GM18526 (cell line): ENCODE data around the gene CCNY.

Experiments
- POLR2A ChIP-seq: IDR thresholded peaks from 3 replicates; pipeline ENCODE4 v1.6.1; 2011; ENCODE audit not compliant: insufficient read length; ENCODE audit errors: extremely low read depth

The CCNY gene

DNA sequence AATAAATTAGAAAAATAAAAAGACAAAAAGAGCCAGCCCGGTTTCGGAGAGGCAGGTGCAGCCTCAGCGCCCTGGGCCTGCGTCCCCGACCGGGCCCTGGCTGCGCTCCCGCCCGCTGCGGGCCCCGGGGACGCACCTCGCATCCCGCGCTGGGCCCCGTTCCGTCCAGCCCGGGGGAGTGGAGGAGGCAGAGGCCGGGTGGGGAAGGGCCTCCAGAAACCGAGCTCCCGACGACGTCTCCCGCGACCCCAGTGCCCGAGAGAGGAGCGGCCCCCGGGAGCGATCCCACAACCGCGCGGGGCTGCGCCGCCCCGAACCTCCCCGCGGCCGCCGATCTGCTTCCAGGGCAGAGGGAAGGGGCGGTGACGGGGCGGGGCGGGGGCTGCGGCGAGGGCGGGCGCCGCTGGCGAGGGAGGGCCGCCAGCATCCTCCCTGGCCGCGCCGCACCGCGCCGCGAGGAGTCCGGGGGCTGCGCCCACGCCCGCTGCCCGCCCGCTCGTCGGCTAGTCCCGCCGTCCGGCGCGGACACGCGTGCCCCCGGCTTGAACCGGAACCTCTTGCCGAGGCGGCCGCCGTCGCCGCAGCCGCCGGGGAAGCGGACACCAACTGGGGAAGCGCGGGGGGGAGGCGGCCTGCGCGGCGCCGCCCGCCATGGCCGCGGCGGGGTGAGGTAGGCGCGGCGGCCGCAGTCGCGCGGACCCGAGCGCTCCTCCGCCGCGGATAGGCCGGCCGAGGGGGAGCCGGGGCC is at the start of gene CCNY:
Gene CCNY, plus strand, starts transcription at position 426 of the 748 bp plus-strand sequence. CDS start 545 bp downstream, outside the sequence.
- TF ChIP-seq POLR2A = peak; percentile 77

DNA sequence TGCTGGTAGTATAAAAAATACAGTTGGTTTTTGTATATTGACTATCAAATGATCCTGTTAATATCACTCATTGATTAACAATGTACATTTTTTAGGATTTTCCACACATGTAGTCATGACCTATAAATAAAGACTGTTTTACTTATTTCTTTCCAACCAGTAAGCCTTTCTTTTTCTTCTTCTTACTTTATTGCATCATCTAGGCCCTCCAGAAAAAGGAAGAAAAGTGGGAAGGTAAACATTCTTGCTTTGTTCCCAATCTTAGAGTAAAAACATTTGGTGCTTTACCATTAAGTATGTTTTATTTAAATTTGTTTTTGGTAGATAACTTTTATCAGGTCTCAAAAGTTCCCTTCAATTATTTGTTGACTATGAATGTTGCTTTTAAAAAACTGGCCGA is 47.1 kb upstream of the CCNY start:
- TF ChIP-seq POLR2A = no peak

DNA sequence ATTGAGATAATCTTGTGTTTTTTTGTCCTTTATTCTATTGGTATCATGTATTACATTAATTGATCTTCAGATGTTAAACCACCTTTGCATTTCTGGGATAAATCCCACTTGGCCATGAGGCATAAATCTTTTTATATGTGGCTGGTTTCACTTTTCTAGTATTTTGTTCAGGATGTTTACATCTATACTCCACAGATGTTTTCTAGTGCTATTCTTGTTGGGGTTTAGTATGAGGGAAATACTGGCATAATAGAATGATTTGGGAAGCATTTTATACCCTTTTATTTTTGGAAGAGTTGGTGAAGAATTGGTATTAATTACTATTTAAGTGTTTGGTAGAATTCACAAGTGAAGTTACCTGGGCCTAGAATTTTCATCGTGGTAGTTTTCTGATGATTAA is 41.8 kb upstream of the CCNY start:
- TF ChIP-seq POLR2A = no peak

DNA sequence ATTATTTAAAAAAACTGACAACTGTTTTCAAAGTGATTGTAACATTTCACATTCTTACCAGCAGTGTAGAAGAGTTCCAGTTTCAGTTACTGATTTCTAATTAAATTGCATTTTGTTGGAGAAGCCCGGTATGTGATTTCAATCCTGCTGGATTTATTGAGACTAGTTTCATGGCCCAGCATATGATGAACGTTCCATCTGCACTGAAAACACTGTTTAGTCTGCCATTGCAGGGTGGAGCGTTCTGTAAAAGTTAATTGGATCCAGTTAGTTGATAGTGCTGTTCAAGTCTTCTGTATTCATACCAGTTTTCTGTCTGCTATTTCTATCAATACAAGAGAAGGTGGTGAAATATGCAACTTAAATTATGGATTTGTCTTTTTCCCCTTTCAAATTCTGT is 37.3 kb upstream of the CCNY start:
- TF ChIP-seq POLR2A = no peak

DNA sequence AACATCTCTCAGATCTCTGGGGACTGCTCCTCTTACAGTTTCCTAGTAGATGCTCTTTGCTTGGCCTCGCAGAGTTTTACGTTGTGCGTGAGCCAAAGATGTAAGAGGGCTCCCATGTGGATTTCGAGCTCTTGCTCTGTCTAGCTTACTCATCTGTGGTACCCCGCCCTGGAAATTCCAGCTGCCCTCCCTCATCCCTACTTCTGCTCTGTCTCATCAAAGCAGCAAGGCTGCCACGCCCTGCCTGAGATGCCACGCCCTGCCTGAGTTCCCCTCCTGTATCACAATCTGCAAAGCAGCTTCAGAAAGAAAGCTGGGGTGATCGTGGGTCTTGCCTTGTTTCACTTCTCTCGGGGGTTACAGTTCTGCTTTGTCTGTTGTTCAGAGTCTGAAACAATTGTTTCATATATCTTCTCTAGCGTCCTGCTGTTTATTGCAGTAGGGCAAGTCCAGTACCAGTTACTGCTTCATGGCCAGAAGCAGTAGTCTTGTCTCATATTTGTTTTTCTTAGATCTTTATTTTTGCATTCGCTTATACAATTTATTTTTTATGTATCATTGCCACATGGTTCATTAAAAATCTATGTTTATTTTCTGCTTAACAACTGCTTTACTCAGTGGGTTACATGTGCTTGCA is 36.1 kb upstream of the CCNY start:
- TF ChIP-seq POLR2A = no peak

DNA sequence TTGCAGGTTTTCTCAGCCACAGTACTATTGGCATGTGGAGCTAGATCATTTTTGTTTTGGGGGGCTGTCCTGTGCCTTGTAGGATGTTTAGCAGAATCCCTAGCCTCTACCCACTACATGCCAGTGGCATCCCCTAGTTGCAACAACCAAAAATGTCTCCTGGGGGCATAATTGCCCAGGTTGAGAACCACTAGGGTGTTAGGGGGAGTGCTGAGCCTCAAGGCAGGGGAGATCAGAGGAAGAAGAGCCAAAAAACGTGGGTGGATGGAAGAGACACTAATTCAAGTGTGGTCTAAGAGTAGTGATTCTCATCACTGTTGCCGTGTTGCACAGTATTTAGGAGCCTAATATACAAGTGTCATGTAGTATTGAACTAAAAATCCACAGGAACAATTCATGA is 31.7 kb upstream of the CCNY start:
- TF ChIP-seq POLR2A = no peak

DNA sequence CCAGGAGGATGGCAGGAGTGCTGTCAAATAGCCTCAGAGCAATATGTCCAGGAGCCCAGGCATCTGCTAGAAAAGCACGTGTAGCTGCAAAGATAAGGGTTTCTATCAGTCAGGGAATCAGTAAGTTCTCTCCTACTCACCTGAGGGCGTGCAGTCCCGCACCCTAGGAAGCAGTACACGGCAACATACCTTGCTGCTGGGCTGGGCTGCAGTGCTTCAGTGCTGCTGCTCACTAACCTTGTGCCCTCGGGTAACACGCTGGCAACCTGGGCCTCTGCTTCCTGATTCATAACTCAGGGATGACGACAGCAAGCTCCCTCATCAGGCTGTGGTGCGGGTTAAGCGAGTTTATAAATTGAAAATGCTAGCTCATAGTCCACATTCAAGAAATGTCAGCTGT is 29.5 kb upstream of the CCNY start:
- no peak for TF ChIP-seq POLR2A

DNA sequence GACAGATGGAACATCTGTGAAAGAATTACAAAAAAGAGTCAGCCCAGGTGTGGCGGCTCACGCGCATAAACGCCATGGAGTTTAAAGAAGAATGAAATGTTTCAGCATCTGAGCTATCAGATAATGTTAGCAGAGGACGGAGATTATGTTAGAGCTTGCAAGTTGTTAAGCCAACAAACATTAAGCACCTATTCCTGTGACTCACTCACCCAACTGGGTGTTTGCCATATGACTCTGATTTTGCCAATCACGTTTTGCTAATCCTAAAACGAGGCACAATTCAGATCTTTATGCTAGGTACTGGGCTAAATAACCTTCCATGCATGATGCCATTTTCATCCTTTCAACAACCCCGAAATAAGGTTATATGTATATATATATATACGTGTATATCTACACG is 29.0 kb upstream of the CCNY start:
- no peak for TF ChIP-seq POLR2A

DNA sequence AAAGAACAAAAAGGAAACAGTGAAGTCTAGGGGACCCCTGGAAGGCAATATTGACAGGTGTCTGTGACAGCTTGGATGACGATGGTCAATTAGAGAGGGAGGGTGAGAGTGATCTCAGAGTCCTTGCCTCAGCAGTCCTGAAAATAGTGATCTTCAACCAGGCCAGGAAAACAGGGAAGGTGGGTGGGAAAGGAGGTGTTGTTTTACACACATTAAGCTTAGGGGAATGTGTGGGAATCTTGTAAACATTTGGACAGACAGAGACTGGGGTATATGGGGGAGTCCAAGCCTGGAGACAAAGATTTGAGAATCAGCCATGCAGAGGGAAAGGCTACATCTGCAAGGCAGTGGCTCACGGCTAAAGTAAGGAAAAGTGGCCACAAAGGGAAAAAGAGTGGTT is 27.5 kb upstream of the CCNY start:
- no peak for TF ChIP-seq POLR2A

DNA sequence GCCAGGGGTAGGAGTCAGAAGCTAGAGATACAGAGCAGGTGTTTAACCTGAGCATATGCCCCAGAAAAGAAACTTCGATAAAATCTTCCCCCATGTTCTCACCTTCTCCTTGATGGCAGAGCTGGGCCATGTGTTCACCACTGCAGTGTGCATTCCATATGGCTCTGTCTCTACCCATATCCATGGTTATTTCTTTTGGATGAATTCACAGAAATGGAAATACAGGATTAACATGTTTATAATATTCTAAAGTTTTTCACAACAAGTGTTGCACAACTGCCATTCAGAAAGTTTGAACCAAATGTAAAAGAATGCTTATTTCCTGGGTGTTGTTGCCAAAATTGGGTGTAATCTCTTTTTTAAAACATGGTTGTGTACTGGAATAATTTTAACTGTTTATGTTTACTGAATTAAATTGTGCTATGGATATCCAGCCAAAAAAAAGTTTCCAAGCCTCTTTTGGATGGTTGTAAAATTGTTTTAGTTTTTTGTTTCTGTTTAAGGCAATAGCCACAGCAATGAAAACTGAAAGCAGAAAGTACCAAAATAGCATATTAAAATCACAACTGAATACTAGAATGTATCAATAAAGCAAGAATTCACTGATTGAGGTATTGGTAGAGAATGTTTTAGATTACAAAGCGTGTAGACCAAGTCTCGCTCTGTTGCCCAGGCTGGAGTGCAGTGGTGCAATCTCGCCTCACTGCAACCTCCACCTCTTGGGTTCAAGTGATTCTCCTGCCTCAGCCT is 19.9 kb upstream of the CCNY start:
- no peak for TF ChIP-seq POLR2A

DNA sequence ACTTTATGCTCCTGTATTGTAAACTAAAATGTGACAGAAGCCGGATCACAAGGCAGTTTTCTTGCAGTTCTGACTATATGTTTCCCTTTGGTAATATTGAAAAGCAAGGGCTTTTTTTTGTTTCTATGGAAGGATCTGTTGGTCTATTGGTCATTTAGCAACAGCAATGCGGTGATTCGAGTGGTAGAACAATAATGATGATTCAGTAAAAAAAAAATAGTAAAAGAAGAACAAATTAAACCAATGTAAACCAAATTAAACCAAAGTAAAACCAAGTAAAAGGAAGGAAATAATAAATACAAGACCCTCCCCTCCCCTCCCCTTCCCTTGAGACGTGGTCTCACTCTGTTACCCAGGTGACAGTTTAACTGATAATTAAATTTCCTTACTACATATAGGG is 17.8 kb upstream of the CCNY start:
- TF ChIP-seq POLR2A = no peak

DNA sequence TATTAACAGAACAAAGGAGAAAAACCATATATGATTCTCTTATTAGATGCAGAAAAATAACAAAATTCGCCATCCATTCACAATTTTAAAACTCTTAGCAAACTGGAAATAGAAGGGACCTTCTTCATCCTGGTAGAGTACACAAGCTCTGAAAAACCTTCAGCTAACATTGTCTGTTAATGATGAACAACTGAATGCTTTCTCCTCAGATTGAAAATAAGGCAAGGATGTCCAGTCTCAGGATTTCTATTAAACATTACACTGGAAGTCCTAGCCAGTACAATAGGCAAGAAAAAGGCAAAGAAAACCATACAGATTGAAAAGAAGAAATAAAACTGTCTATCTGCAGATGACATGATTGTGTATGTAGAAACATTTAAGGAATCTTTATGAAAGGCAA is 16.0 kb upstream of the CCNY start:
- no peak for TF ChIP-seq POLR2A

DNA sequence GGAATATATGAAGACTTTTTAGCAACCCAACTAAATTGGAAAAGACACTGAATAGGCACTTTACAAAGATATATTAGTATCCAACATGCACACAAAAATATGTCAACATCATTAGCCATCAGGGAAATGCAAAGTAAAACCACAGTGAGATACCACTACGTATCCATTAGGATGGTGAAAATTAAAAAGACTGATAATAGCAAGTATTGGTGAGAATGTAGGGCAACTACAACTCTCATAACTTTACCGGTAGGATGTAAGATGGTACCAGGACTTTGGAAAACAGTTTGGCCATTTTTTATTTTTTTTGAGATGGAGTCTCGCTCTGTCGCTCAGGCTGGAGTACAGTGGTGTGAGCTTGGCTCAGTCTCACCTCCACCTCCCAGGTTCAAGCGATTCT is 13.7 kb upstream of the CCNY start:
- no peak for TF ChIP-seq POLR2A

DNA sequence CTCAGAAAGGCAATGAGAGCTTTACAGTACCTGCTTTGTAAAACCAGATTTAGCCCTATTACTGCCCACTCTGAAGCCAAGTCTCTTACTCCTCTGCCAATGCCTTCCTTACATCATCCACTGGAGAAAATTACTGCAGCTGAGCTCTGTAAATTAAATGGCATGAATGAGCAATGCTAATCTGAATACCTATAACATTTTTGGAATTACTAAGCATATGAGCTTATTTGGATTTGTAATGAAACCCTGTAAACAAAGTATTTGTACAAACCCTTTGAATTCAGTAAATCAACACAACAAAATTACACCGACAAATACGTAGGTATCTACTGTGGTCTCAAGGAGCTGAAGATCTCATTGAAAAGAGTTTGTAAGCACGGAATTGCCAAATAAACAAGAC is 12.1 kb upstream of the CCNY start:
- TF ChIP-seq POLR2A = no peak

DNA sequence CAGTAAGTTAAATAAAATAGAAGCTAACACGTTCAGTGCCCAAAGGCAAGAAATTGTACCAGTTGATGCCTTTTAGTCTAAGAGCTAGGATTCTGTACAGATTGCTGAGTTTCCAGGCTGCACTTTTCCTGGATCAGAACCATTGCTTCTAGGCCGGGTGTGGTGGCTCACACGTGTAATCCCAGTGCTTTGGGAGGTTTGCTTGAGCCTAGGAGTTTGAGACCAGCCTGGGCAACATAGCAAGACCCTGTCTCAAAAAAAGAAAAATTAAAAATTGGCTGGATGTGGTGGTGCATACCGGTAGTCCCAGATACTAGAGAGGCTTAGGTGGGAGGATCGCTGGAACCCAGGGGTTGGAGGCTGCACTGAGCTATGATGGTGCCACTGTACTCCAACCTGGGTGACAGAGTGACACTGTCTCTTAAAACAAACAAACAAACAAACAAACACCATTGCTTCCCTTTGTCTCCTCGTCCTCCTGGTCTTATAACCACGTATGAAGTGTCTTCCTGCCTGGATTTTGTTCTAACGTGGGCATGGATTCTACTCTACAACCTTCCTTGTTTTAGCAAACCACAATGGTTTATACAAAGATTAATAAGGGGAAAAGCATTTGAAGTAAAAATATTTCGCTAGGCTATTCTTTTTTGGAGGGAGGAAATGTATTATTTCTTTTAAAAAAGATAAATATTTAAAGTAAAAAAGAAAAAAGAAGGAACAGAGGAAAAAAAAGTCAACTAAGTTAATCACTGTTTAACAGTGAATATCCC is 9.7 kb upstream of the CCNY start:
- TF ChIP-seq POLR2A = no peak
